ENCODE data around the gene ATP6AP1. TPM values are rescaled to one million over a fixed set of nuclear protein-coding genes. Genes with fewer than 3 reads are reported as not detected.
"Not testable (repeated sequence)": the region's sequence is repeated elsewhere in the genome, so short reads cannot be mapped to it uniquely, and the experiment has no call there.

ATP6AP1 gene
- total RNA-seq, 1 donor from 2014 or later, result 44.0 TPM

DNA sequence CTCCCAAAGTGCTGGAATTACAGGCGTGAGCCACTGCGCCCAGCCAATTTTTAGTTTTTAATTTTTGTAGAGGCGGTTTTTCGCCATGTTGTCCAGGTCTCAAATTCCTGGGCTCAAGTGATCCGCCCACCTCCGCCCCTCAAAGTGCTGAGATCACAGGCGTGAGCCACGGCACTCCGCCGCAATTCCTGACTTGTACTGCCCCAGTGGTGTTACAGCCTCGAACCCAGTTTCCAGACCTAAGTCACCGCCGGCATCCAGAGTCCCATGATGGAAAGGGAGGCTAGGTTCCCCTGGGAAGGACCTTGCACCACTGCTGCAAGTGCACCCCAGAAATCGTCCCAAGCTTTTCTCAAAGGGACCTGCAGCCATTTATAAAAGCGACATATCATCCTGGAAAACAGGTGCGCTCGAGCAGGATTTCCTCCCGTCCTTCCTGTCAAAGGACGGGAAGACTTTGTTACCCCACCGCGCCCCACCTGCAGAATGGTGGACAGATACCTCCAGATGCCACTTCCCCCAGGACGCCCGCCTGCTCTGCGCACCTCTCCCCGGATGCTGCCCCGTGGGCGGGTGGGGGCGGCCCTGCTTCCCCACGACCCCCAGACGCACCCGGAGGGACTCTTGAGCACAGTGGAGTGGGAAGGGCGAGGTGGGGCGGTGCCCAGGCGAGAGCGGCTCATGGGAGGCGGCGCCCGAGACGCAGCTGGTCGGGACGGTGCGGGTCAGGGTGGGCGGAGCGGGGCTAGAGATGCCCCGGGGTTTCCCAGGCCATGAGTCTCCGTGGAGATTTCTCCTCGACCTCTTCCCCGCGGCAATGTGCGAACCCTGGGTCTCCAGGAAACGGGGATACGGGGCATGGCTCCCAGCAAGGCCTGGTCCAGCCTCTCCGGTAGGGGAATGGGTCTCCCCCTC, 31.2 kb upstream of the ATP6AP1 start:
- peaks cover 11% of the 10 kb centered on the region for H3K36me3 ChIP-seq (ENCODE audit: control insufficient read depth, insufficient read depth, low read length)
- TF ChIP-seq, protein P1, sequence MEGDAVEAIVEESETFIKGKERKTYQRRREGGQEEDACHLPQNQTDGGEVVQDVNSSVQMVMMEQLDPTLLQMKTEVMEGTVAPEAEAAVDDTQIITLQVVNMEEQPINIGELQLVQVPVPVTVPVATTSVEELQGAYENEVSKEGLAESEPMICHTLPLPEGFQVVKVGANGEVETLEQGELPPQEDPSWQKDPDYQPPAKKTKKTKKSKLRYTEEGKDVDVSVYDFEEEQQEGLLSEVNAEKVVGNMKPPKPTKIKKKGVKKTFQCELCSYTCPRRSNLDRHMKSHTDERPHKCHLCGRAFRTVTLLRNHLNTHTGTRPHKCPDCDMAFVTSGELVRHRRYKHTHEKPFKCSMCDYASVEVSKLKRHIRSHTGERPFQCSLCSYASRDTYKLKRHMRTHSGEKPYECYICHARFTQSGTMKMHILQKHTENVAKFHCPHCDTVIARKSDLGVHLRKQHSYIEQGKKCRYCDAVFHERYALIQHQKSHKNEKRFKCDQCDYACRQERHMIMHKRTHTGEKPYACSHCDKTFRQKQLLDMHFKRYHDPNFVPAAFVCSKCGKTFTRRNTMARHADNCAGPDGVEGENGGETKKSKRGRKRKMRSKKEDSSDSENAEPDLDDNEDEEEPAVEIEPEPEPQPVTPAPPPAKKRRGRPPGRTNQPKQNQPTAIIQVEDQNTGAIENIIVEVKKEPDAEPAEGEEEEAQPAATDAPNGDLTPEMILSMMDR (IDR thresholded peaks at IDR 0.05; ENCODE audit: insufficient read depth, low read length, severe bottlenecking), result no peak
- DNase-seq (ENCODE audit: low read depth), result peak; percentile 53
- H3K27me3 ChIP-seq (ENCODE audit: control insufficient read depth, insufficient read depth, low read length), result no peaks in the 10 kb centered on the region
- FAIRE-seq, result no peak
- H3K4me3 ChIP-seq (ENCODE audit: low read depth, low read length), result peak overlapping the region; percentile 77

DNA sequence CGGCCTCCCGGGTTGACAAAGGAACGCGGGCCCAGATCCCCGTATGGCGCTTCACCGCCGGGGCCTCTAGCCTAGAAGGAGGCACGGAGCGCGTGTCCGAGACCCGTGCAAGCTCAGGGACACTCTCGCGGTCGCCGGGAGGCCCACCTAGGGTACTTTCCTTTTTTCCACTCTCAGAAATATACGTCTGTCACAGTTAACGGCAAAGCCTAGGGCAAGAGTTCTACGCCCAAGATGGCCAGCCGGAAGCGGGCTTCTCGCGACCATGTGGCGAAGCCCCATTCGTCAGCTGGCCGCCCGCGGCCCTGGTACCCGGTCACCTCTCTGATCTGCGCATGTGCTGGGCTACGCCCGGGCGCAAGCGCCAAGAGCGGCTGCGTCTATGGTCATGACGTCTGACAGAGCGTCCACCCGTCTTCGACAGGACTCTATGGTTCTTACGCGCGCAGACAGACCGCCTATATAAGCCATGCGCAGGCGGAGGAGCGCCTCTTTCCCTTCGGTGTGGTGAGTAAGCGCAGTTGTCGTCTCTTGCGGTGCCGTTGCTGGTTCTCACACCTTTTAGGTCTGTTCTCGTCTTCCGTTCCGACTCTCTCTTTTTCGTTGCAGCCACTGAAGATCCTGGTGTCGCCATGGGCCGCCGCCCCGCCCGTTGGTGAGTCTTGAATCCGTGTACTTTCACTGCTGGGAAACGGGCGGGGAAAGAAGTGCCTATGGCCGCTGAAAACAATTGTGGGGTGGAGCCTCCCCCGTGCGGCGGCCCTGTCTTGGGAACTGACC, 30.4 kb upstream of the ATP6AP1 start, which contains the start of gene RPL10:
Gene RPL10 (plus strand): TSS at position 490 of the 780 bp plus-strand sequence. CDS start 143 bp downstream, at position 633.
- Histone ChIP-seq H3K4me3 (ENCODE audit: low read depth, low read length) (peak within 1 kb of the TSS; percentile 77), H3K36me3 (ENCODE audit: control insufficient read depth, insufficient read depth, low read length) (peaks cover 11% of the 10 kb centered on the region), H3K27me3 (ENCODE audit: control insufficient read depth, insufficient read depth, low read length) (no peaks in the 10 kb centered on the region)
- DNase-seq (ENCODE audit: low read depth) (peak; percentile 91), FAIRE-seq (no peak)
- TF ChIP-seq, protein P1 (IDR thresholded peaks at IDR 0.05; ENCODE audit: insufficient read depth, low read length, severe bottlenecking), result no peak

DNA sequence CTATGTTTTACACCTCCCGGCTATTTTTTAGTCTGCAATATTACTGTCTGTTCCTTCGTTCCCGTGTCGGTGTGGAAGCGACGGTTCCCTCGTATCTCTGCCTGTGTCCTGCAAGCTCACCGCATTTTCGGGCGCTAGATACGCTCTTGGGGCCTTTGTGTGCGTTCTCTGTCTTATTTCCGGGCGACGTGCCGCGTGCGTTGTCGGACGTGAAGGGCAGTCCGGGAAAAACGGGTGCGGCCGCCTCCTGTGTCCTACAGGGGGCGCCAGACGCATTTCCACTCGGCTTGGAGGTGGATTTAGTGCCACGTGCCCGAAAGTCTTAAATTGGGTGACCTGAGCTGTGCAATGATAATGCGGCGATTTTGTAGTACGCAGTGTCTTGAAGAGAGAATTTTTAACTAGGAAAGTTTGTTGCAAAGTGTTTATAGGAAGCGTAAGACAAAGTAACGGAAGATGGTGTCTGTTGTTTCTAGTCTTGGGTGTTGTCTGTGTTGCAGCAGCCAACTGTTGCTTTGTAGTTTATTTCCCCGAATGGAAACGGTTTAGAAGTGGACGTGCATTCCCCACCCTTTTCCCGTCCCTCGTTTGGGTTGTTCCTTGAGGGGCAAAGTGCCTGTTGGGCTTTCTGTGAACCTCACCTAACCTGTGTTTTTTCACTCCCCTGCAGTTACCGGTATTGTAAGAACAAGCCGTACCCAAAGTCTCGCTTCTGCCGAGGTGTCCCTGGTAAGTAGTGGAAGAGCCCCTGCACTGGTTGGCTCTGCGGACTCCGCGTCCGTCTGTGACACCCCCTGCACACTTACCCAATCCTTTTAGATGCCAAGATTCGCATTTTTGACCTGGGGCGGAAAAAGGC, 29.6 kb upstream of the ATP6AP1 start:
- Histone ChIP-seq H3K36me3 (ENCODE audit: control insufficient read depth, insufficient read depth, low read length) (peaks cover 11% of the 10 kb centered on the region), H3K4me3 (ENCODE audit: low read depth, low read length) (peak overlapping the region; percentile 77), H3K27me3 (ENCODE audit: control insufficient read depth, insufficient read depth, low read length) (no peaks in the 10 kb centered on the region)
- FAIRE-seq, result peak; percentile 70
- TF ChIP-seq, protein P1 (IDR thresholded peaks at IDR 0.05; ENCODE audit: insufficient read depth, low read length, severe bottlenecking), result peak; percentile 71
- no peak for DNase-seq (ENCODE audit: low read depth)

DNA sequence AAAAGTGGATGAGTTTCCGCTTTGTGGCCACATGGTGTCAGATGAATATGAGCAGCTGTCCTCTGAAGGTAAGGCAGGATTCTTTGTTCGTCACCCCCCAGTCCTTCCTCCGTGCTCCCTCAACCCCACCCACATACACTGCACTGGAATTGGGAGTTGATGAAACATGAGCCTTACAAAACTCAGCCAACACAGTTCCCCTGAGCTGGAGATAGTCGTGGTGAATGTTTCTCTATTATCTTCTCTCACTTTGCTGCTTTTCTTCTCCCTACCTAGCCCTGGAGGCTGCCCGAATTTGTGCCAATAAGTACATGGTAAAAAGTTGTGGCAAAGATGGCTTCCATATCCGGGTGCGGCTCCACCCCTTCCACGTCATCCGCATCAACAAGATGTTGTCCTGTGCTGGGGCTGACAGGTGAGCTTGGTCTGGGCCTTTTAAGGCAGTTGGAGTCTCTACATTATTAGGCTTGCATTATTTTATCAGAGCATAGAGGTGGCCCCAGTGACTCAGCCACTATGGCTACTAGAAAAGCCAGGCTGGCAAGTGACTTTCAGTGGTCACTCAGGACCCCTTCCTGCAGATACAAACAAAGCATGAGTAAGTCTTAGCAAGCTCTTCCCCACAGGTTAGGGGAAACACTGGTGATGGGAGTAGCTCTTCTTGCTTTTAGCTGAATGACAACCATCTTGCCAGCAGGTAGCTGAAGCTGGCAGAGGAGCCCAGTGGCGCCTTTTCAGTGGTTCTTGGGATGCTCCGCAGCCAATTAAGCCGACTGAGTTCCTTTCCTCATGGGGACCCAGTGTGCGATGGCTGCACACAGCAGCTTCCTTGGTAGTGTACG, 28.7 kb upstream of the ATP6AP1 start:
- peaks cover 11% of the 10 kb centered on the region for H3K36me3 ChIP-seq (ENCODE audit: control insufficient read depth, insufficient read depth, low read length)
- no peaks in the 10 kb centered on the region for H3K27me3 ChIP-seq (ENCODE audit: control insufficient read depth, insufficient read depth, low read length)
- FAIRE-seq (no peak), DNase-seq (ENCODE audit: low read depth) (no peak)
- TF ChIP-seq, protein P1 (IDR thresholded peaks at IDR 0.05; ENCODE audit: insufficient read depth, low read length, severe bottlenecking), result no peak
- peak overlapping the region; percentile 77 for H3K4me3 ChIP-seq (ENCODE audit: low read depth, low read length)

DNA sequence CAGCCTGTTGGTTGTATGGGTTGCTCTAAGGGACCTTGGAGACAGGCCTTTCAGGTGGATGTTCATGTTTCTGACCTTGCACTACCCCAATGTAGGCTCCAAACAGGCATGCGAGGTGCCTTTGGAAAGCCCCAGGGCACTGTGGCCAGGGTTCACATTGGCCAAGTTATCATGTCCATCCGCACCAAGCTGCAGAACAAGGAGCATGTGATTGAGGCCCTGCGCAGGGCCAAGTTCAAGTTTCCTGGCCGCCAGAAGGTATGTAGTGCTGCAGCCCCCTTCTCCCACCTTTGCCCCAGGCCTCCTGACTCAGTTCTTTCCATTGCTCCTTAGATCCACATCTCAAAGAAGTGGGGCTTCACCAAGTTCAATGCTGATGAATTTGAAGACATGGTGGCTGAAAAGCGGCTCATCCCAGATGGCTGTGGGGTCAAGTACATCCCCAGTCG, 28.1 kb upstream of the ATP6AP1 start:
- peaks cover 11% of the 10 kb centered on the region for H3K36me3 ChIP-seq (ENCODE audit: control insufficient read depth, insufficient read depth, low read length)
- H3K27me3 ChIP-seq (ENCODE audit: control insufficient read depth, insufficient read depth, low read length); DNase-seq (ENCODE audit: low read depth); FAIRE-seq; H3K4me3 ChIP-seq (ENCODE audit: low read depth, low read length): not testable (repeated sequence)

Measured in bronchial epithelial cell (primary cell).